ENCODE data around the gene NKD1.

DNA sequence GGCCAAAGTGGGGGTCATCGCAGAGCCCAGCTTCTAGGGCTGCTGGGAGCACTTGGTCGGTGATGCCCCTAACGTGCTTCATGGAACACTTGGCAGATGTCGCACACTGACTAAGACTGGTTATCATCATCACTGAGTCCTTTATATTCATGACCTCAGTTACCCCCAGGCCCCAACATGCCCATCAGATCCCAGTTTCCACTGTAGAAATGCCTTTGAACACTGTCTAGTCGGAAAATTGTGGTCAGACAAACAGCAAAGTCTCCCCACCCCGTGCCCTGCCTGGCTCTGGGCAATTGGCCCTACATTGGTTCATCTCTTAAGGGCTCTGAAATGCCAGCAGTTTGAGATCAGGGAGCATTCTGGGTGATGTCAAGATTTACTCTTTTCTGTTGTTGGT, 51.3 kb downstream of the NKD1 start:
- TF ChIP-seq EZH2phosphoT487 (IDR thresholded peaks at IDR 0.05; ENCODE audit: insufficient read depth, low read depth), result no peak
- no peak for TF ChIP-seq EZH2 (IDR thresholded peaks at IDR 0.05; ENCODE audit: insufficient read depth, poor library complexity, severe bottlenecking)

Data from GM23248 (cell line).